HepG2 (cell line): ENCODE data around the gene PPP1R16B. TPM values are rescaled to one million over a fixed set of nuclear protein-coding genes. Genes with fewer than 3 reads are reported as not detected.

ENCODE experiments used
- FOXM1 ChIP-seq: sonication (generic); formaldehyde crosslinking; IDR thresholded peaks from 2 replicates; pipeline ENCODE4 v1.5.0; 2020; ENCODE audit warnings: missing genetic modification reagents
- ISX ChIP-seq: sonication (generic); formaldehyde crosslinking; conservative IDR thresholded peaks from 2 replicates; pipeline ENCODE4 v1.5.0; 2020; ENCODE audit warnings: missing genetic modification reagents
- KLF15 ChIP-seq: sonication (generic); formaldehyde crosslinking; IDR thresholded peaks from 2 replicates; pipeline ENCODE4 v1.8.1; 2023; ENCODE audit warnings: borderline replicate concordance, mild to moderate bottlenecking, inconsistent platforms, missing genetic modification reagents, mixed read lengths
- PHF8 ChIP-seq: sonication (generic); formaldehyde crosslinking; IDR thresholded peaks from 2 replicates; pipeline ENCODE4 v1.5.0; 2020; ENCODE audit warnings: missing genetic modification reagents
- POLR2A ChIP-seq, 2 experiments: IDR thresholded peaks; 2 replicates each; pipeline ENCODE4 v1.6.1; 2011; ENCODE audit warnings: low read depth in 2 of 2, low read length in 2 of 2, mild to moderate bottlenecking in 1 of 2, moderate library complexity in 1 of 2; ENCODE audit not compliant: insufficient read depth in 1 of 2
- RELA ChIP-seq: sonication (generic); formaldehyde crosslinking; IDR thresholded peaks from 2 replicates; pipeline ENCODE4 v1.4.0; 2020; ENCODE audit warnings: missing genetic modification reagents
- RNF2 ChIP-seq: fragments of 450-650 bp; conservative IDR thresholded peaks from 2 replicates; pipeline ENCODE4 v1.6.1; 2016; ENCODE audit warnings: low read depth
- SAFB2 ChIP-seq: sonication (generic); formaldehyde crosslinking; IDR thresholded peaks from 2 replicates; pipeline ENCODE4 v1.5.1; 2020; ENCODE audit warnings: missing genetic modification reagents, low read depth, mild to moderate bottlenecking, borderline replicate concordance
- SRY ChIP-seq: sonication (generic); formaldehyde crosslinking; IDR thresholded peaks from 2 replicates; pipeline ENCODE4 v1.8.0; 2022; ENCODE audit warnings: mild to moderate bottlenecking, missing genetic modification reagents
- ZNF17 ChIP-seq: sonication (generic); formaldehyde crosslinking; IDR thresholded peaks from 2 replicates; pipeline ENCODE4 v1.5.0; 2020; ENCODE audit warnings: mild to moderate bottlenecking, missing genetic modification reagents
- ZNF224 ChIP-seq: sonication (generic); formaldehyde crosslinking; IDR thresholded peaks from 2 replicates; pipeline ENCODE4 v1.5.0; 2020; ENCODE audit warnings: mild to moderate bottlenecking, missing genetic modification reagents
- ZNF337 ChIP-seq: sonication (generic); formaldehyde crosslinking; IDR thresholded peaks from 2 replicates; pipeline ENCODE4 v1.5.1; 2020; ENCODE audit warnings: missing genetic modification reagents, low read depth, mild to moderate bottlenecking, borderline replicate concordance
- ZNF432 ChIP-seq: sonication (generic); formaldehyde crosslinking; IDR thresholded peaks from 2 replicates; pipeline ENCODE4 v1.5.0; 2020; ENCODE audit warnings: missing genetic modification reagents, mild to moderate bottlenecking, borderline replicate concordance
- ZNF616 ChIP-seq: sonication (generic); formaldehyde crosslinking; IDR thresholded peaks from 2 replicates; pipeline ENCODE4 v1.5.0; 2020; ENCODE audit warnings: low read depth, mild to moderate bottlenecking, missing genetic modification reagents
- ZNF773 ChIP-seq: sonication (generic); formaldehyde crosslinking; IDR thresholded peaks from 2 replicates; pipeline ENCODE4 v1.4.0; 2020; ENCODE audit warnings: missing genetic modification reagents, borderline replicate concordance
- polyA plus RNA-seq, 8 experiments: library from polyadenylated mRNA; depleted of rRNA in 3 of 8; stranded (reverse) in 7 of 8; unstranded in 1 of 8; fragments of >200 nt; fragmentation: Illumina TruSeq in 4 of 8; extraction: Trizol in 4 of 8; gene quantifications; 2 replicates each; pipeline versions ENCODE4 v1.2.1 to v1.2.3, GENCODE V29; 2011 to 2016; ENCODE audit warnings: low read depth in 4 of 8, missing spikeins in 1 of 8, mixed read lengths in 1 of 8; ENCODE audit not compliant: insufficient read depth in 1 of 8
- total RNA-seq, 5 experiments: library from RNA; depleted of rRNA; stranded (reverse); fragments of >200 nt; fragmentation: Illumina TruSeq; extraction: Trizol; gene quantifications; 2 replicates each; pipeline ENCODE4 v1.2.3, GENCODE V29; 2016; ENCODE audit warnings: low read depth in 1 of 5
- TF ChIP-seq, protein P1 (sequence below): sonication (generic); formaldehyde crosslinking; IDR thresholded peaks from 2 replicates; pipeline ENCODE4 v1.5.1; 2020; ENCODE audit warnings: mild to moderate bottlenecking, missing genetic modification reagents, borderline replicate concordance
- TF ChIP-seq, protein P2 (sequence below): sonication (generic); formaldehyde crosslinking; IDR thresholded peaks from 2 replicates; pipeline ENCODE4 v1.5.0; 2020; ENCODE audit warnings: missing genetic modification reagents, mild to moderate bottlenecking, borderline replicate concordance
- TF ChIP-seq, protein P3 (sequence below): sonication (generic); formaldehyde crosslinking; IDR thresholded peaks from 2 replicates; pipeline ENCODE4 v1.5.0; 2020; ENCODE audit warnings: missing genetic modification reagents
- TF ChIP-seq, protein P4 (sequence below): conservative IDR thresholded peaks from 2 replicates; pipeline ENCODE4 v1.6.1; 2018; ENCODE audit warnings: missing genetic modification reagents

Gene PPP1R16B
- total and polyA plus RNA-seq, 2 of the 13 experiments (the other 11 are each of a cell fraction or from before 2014, with no cell fraction given): 0.02 to 0.11 TPM

DNA sequence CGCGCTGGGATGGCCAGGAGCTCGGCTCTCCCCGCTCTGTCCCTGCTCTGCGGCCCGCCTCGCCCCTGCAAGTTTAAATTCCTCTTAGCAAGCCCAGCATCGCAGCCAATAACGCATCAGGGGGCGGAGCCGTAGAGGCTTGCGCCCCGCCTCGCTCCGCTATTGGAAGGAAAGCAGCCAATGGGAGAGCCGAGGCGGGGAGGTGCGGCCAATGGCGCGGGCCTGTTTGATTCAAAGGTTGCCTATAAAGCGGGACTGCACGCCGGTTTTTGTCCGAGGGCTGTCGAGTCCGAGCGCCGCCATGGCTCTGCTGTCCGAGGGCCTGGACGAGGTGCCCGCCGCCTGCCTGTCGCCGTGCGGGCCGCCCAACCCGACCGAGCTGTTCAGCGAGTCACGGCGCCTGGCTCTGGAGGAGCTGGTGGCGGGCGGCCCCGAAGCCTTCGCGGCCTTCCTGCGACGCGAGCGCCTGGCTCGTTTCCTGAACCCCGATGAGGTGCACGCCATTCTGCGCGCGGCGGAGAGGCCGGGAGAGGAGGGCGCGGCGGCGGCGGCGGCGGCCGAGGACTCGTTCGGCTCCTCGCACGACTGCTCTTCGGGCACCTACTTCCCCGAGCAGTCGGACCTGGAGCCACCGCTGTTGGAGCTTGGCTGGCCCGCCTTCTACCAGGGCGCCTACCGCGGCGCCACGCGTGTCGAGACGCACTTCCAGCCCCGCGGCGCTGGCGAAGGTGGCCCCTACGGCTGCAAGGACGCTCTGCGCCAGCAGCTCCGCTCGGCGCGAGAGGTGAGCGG is 120.8 kb downstream of the PPP1R16B start, which contains the start of gene FAM83D (continued):
- peak; percentile 64; the same call in 1 of the 2 replicates for TF ChIP-seq ZNF773
- no peak; the same call in 1 of the 2 replicates for TF ChIP-seq ZNF616 (CRISPR knock-in tag)
- TF ChIP-seq, protein P1, sequence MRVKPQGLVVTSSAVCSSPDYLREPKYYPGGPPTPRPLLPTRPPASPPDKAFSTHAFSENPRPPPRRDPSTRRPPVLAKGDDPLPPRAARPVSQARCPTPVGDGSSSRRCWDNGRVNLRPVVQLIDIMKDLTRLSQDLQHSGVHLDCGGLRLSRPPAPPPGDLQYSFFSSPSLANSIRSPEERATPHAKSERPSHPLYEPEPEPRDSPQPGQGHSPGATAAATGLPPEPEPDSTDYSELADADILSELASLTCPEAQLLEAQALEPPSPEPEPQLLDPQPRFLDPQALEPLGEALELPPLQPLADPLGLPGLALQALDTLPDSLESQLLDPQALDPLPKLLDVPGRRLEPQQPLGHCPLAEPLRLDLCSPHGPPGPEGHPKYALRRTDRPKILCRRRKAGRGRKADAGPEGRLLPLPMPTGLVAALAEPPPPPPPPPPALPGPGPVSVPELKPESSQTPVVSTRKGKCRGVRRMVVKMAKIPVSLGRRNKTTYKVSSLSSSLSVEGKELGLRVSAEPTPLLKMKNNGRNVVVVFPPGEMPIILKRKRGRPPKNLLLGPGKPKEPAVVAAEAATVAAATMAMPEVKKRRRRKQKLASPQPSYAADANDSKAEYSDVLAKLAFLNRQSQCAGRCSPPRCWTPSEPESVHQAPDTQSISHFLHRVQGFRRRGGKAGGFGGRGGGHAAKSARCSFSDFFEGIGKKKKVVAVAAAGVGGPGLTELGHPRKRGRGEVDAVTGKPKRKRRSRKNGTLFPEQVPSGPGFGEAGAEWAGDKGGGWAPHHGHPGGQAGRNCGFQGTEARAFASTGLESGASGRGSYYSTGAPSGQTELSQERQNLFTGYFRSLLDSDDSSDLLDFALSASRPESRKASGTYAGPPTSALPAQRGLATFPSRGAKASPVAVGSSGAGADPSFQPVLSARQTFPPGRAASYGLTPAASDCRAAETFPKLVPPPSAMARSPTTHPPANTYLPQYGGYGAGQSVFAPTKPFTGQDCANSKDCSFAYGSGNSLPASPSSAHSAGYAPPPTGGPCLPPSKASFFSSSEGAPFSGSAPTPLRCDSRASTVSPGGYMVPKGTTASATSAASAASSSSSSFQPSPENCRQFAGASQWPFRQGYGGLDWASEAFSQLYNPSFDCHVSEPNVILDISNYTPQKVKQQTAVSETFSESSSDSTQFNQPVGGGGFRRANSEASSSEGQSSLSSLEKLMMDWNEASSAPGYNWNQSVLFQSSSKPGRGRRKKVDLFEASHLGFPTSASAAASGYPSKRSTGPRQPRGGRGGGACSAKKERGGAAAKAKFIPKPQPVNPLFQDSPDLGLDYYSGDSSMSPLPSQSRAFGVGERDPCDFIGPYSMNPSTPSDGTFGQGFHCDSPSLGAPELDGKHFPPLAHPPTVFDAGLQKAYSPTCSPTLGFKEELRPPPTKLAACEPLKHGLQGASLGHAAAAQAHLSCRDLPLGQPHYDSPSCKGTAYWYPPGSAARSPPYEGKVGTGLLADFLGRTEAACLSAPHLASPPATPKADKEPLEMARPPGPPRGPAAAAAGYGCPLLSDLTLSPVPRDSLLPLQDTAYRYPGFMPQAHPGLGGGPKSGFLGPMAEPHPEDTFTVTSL (CRISPR knock-in tag): peak; percentile 61; the same call in 1 of the 2 replicates
- TF ChIP-seq RNF2: peak; percentile 66
- TF ChIP-seq ISX: peak; percentile 93
- TF ChIP-seq PHF8 (CRISPR knock-in tag): peak; percentile 98
- TF ChIP-seq, protein P2, sequence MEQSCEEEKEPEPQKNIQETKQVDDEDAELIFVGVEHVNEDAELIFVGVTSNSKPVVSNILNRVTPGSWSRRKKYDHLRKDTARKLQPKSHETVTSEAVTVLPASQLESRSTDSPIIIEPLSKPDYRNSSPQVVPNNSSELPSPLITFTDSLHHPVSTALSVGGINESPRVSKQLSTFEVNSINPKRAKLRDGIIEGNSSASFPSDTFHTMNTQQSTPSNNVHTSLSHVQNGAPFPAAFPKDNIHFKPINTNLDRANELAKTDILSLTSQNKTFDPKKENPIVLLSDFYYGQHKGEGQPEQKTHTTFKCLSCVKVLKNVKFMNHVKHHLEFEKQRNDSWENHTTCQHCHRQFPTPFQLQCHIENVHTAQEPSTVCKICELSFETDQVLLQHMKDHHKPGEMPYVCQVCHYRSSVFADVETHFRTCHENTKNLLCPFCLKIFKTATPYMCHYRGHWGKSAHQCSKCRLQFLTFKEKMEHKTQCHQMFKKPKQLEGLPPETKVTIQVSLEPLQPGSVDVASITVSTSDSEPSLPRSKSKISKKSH (CRISPR knock-in tag): peak; percentile 19; the same call in 1 of the 2 replicates
- peak; percentile 30; the same call in 1 of the 2 replicates for TF ChIP-seq ZNF337
- TF ChIP-seq ZNF224 (CRISPR knock-in tag): 0 out of 2 replicates have a peak, but pooled peaks have one; percentile 85
- peak; percentile 100 for TF ChIP-seq POLR2A (IDR thresholded peaks at IDR 0.05; ENCODE audit: insufficient read depth in 1 of 2, low read depth in 2 of 2, low read length in 2 of 2)
- TF ChIP-seq, protein P3, sequence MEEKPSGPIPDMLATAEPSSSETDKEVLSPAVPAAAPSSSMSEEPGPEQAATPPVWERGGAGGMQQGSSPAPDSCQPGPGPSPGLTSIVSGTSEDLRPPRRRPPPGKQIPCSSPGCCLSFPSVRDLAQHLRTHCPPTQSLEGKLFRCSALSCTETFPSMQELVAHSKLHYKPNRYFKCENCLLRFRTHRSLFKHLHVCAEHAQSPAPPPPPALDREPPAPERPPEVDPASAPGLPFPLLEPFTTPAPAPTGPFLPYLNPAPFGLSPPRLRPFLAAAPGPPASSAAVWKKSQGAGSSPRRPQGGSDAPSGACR (CRISPR knock-in tag): peak; percentile 74; the same call in 1 of the 2 replicates
- peak; percentile 54; the same call in 1 of the 2 replicates for TF ChIP-seq RELA
- TF ChIP-seq SAFB2 (CRISPR knock-in tag): peak; percentile 86
- TF ChIP-seq ZNF17 (CRISPR knock-in tag): no peak
- TF ChIP-seq, protein P4, sequence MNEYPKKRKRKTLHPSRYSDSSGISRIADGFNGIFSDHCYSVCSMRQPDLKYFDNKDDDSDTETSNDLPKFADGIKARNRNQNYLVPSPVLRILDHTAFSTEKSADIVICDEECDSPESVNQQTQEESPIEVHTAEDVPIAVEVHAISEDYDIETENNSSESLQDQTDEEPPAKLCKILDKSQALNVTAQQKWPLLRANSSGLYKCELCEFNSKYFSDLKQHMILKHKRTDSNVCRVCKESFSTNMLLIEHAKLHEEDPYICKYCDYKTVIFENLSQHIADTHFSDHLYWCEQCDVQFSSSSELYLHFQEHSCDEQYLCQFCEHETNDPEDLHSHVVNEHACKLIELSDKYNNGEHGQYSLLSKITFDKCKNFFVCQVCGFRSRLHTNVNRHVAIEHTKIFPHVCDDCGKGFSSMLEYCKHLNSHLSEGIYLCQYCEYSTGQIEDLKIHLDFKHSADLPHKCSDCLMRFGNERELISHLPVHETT: peak; percentile 55; the same call in 1 of the 2 replicates
- peak; percentile 94 for TF ChIP-seq KLF15 (CRISPR knock-in tag)
- peak; percentile 100 for TF ChIP-seq FOXM1 (CRISPR knock-in tag)
- no peak for TF ChIP-seq ZNF432 (CRISPR knock-in tag)
- TF ChIP-seq SRY (CRISPR knock-in tag): peak; percentile 97
